Endothelial cell of umbilical vein (primary cell): ENCODE measurements around the gene NEURL1B. TPM values are rescaled to one million over a fixed set of nuclear protein-coding genes. Genes with fewer than 3 reads are reported as not detected.
A peak's percentile ranks its signal among the peaks of the same experiment; 100 is the strongest.

Experiments
- BruUV-seq: library from RNA; stranded (reverse); fragments of 400-500 nt; replicated peaks from 2 replicates; lab custom pipeline; 2021; lab: Mats Ljungman, UMichigan
- CTCF ChIA-PET: fragments of 300-600, 350-600 bp; sonication (Branson Sonifier 250); formaldehyde crosslinking; loops from one replicate; lab custom pipeline; 2021; ENCODE audit warnings: antibody characterized with exemption, inconsistent platforms; lab: Charles Lee
- POLR2A ChIA-PET: fragments of 300-600, 350-600 bp; sonication (Branson Sonifier 250); formaldehyde crosslinking; loops from one replicate; lab custom pipeline; 2021; ENCODE audit warnings: antibody characterized with exemption, inconsistent platforms; lab: Charles Lee
- DNase-seq: peaks from one replicate; pipeline ENCODE4 v3.0.0-alpha.2; 2011; ENCODE audit warnings: low read depth, low spot score
- FAIRE-seq: peaks from 2 replicates; lab custom pipeline; 2011; peaks lifted over from hg19 to GRCh38; lab: Jason Lieb, UNC
- H2AFZ ChIP-seq: 2 replicates; pipeline ENCODE4 v1.6.0; 2012; ENCODE audit warnings: low read depth, low read length, control low read depth, inconsistent platforms
- H3K27ac ChIP-seq: 2 replicates; pipeline ENCODE4 v1.5.1; 2011; ENCODE audit warnings: low read depth, mild to moderate bottlenecking, control low read depth, low read length, moderate library complexity; ENCODE audit not compliant: insufficient read depth
- H3K27me3 ChIP-seq, 2 experiments: 2 replicates each; pipeline versions ENCODE4 v1.6.0 to v1.6.1; 2011; ENCODE audit warnings: low read length in 2 of 2, mixed read lengths in 1 of 2; ENCODE audit not compliant: control insufficient read depth in 2 of 2, insufficient read depth in 2 of 2
- H3K36me3 ChIP-seq, 2 experiments: 2 replicates in 1 of 2; 3 replicates in 1 of 2; pipeline ENCODE4 v1.5.1; 2011; ENCODE audit warnings: low read length in 2 of 2, mild to moderate bottlenecking in 1 of 2, moderate library complexity in 1 of 2; ENCODE audit not compliant: control insufficient read depth in 2 of 2, insufficient read depth in 2 of 2; ENCODE audit errors: extremely low read depth in 1 of 2
- H3K4me1 ChIP-seq: 3 replicates; pipeline ENCODE4 v1.5.1; 2011; ENCODE audit warnings: mild to moderate bottlenecking, low read length; ENCODE audit not compliant: control insufficient read depth, insufficient read depth; ENCODE audit errors: extremely low read depth
- H3K4me2 ChIP-seq: 2 replicates; pipeline ENCODE4 v1.6.1; 2011; ENCODE audit warnings: low read length, control low read depth, mixed read lengths; ENCODE audit not compliant: insufficient read depth
- H3K4me3 ChIP-seq, 3 experiments: fragments of 200-600 bp in 1 of 3; sonication (generic), shearing (Covaris generic) in 1 of 3; replicated peaks in 1 of 3; 2 replicates each; pipeline ENCODE4 v1.5.1; 2011 to 2016; ENCODE audit warnings: control low read depth in 3 of 3, low read length in 3 of 3, mild to moderate bottlenecking in 2 of 3, inconsistent platforms in 1 of 3, low read depth in 1 of 3, moderate library complexity in 1 of 3; ENCODE audit not compliant: insufficient read depth in 1 of 3
- H3K79me2 ChIP-seq: 2 replicates; pipeline ENCODE4 v1.6.0; 2012; ENCODE audit warnings: low read length, inconsistent platforms; ENCODE audit not compliant: control insufficient read depth, insufficient read depth
- H3K9ac ChIP-seq: replicated peaks from 2 replicates; pipeline ENCODE3; 2011; ENCODE audit warnings: low read length, control low read depth; ENCODE audit not compliant: insufficient read depth; ENCODE audit errors: extremely low read depth
- H3K9me1 ChIP-seq: replicated peaks from 3 replicates; pipeline ENCODE4 v1.6.0; 2011; ENCODE audit warnings: mild to moderate bottlenecking, low read length; ENCODE audit not compliant: control insufficient read depth, insufficient read depth; ENCODE audit errors: extremely low read depth
- H3K9me3 ChIP-seq: replicated peaks from 2 replicates; pipeline ENCODE4 v1.5.1; 2012; ENCODE audit warnings: low read length, inconsistent platforms; ENCODE audit not compliant: control insufficient read depth, insufficient read depth
- H4K20me1 ChIP-seq: replicated peaks from 2 replicates; pipeline ENCODE3; 2011; ENCODE audit warnings: mild to moderate bottlenecking, low read length; ENCODE audit not compliant: control insufficient read depth, insufficient read depth; ENCODE audit errors: extremely low read depth
- EZH2 ChIP-seq: IDR thresholded peaks from 2 replicates; pipeline ENCODE4 v1.6.1; 2012; ENCODE audit warnings: borderline replicate concordance, low read depth, mild to moderate bottlenecking, moderate library complexity, low read length, inconsistent platforms; ENCODE audit not compliant: severe bottlenecking
- JUN ChIP-seq: IDR thresholded peaks from 2 replicates; pipeline ENCODE4 v1.6.1; 2011; ENCODE audit warnings: borderline replicate concordance, low read depth; ENCODE audit not compliant: insufficient read length, insufficient read depth
- MYC ChIP-seq: IDR thresholded peaks from one replicate; pipeline ENCODE4 v1.6.1; 2011; ENCODE audit warnings: mild to moderate bottlenecking, low read depth, low read length
- POLR2A ChIP-seq: IDR thresholded peaks from 2 replicates; pipeline ENCODE4 v1.6.1; 2012; ENCODE audit warnings: low read depth, mild to moderate bottlenecking, control low read depth, low read length
- POLR2AphosphoS5 ChIP-seq: IDR thresholded peaks from 2 replicates; pipeline ENCODE4 v1.6.1; 2012; ENCODE audit warnings: low read depth, mild to moderate bottlenecking, control low read depth, low read length, moderate library complexity; ENCODE audit not compliant: insufficient read depth
- dilution Hi-C: fragments of 300-500 bp; cut with MboI; formaldehyde crosslinking; loops from one replicate; pipeline ENCODE4 v1.15.0; 2019; ENCODE audit warnings: low sequenced_read_pairs; ENCODE audit not compliant: extremely low pct_ligation_motif_present
- intact Hi-C: fragments of 100-400 bp; cut with micrococcal nuclease; formaldehyde crosslinking; loops from one replicate; pipeline ENCODE4 v1.10.0; 2022
- polyA plus RNA-seq, 4 experiments: library from polyadenylated mRNA; depleted of rRNA in 3 of 4; stranded (reverse) in 3 of 4; unstranded in 1 of 4; fragments of >200 nt; gene quantifications; 2 replicates each; pipeline versions ENCODE4 v1.2.1 to v1.2.3, GENCODE V29; 2011 to 2012; ENCODE audit warnings: missing spikeins in 1 of 4
- total RNA-seq: library from RNA; stranded (reverse); gene quantifications from 2 replicates; pipeline ENCODE4 v1.2.3, GENCODE V29; 2021
- TF ChIP-seq, protein P1 (sequence below): IDR thresholded peaks from 2 replicates; pipeline ENCODE4 v1.6.1; 2011; ENCODE audit not compliant: insufficient read depth, insufficient read length
- TF ChIP-seq, protein P2 (sequence below), 2 donors: IDR thresholded peaks; 1 replicate in 1 of 2; 2 replicates in 1 of 2; pipeline ENCODE4 v1.5.1; 2011; ENCODE audit warnings: low read length in 2 of 2, mild to moderate bottlenecking in 2 of 2, moderate library complexity in 2 of 2, control low read depth in 1 of 2, inconsistent platforms in 1 of 2, low read depth in 1 of 2; ENCODE audit not compliant: insufficient read depth in 1 of 2; ENCODE audit errors: extremely low read depth in 1 of 2

NEURL1B gene
- total and polyA plus RNA-seq, 2 donors (not counting 3 experiments of a cell fraction or from before 2014, with no cell fraction given): 0.44 to 1.6 TPM

DNA sequence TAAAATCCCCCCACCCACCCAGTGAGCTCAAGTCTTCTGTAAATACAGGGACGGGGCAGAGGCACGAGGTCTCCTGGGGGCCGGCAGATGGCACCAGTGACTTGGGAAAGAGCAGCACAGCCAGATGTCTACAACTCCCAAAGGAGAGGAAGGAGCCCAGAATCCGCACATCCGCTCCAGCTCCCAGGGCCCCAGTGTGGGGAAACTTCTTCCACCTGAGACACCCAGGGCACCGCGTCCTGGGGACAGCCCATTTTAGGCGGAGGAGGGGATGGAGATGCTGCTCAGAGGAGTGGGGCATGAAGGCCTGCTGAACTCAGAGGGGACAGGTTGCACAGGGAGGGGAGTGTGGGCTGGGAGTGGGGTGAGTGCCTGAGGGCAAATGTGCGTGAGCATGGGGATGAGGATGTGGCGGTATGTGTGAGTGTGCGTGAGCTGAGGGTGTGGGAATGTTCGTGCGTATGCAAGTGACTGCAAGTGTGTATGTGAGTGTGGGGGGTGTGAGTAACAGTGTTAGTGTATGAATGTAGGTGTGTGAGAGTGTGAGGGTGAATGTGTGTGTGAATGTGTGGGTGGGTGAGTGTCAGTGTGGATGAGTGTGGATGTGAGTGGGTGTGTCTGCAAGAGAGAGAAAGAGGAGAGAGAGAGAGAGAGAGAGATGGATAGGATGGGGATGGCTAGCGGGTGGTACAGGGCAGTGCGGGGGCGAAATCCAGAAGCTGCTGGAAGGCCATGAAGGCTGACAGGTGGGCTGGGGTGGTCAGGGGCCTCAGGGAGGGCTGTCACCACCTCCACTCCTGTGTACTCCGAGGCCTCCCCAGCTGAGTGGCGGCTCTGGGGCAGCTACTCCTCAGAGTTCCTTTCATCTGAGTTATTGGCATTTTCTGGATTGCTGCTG lies 66.5 kb downstream of the NEURL1B start:
- peak overlapping the region; percentile 35 for H2AFZ ChIP-seq
- H3K4me3 ChIP-seq: no peak overlapping the region
- FAIRE-seq: peak; percentile 67
- H3K4me1 ChIP-seq: no peaks in the 10 kb centered on the region
- H3K36me3 ChIP-seq: no peaks in the 10 kb centered on the region
- ChIA-PET POLR2A (interaction anchor here (1.0 kb wide), 1 partner anchor 252 kb away, joined by 3 read pairs; the partner anchor contains the start of gene RPL26L1), CTCF (interaction anchor here (0.6 to 11.2 kb wide), 61 partner anchors 8 to 1604 kb away, joined by 3 to 413 read pairs (median 4); partner anchors contain the start of genes ATP6V0E1, BNIP1, BOD1 and STC2)
- no peaks in the 10 kb centered on the region for H3K9me1 ChIP-seq
- H3K9me3 ChIP-seq: no peaks in the 10 kb centered on the region
- TF ChIP-seq POLR2AphosphoS5: no peak
- no peak for TF ChIP-seq JUN
- TF ChIP-seq, protein P1, sequence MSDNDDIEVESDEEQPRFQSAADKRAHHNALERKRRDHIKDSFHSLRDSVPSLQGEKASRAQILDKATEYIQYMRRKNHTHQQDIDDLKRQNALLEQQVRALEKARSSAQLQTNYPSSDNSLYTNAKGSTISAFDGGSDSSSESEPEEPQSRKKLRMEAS: no peak
- TF ChIP-seq POLR2A: no peak
- TF ChIP-seq, protein P2, sequence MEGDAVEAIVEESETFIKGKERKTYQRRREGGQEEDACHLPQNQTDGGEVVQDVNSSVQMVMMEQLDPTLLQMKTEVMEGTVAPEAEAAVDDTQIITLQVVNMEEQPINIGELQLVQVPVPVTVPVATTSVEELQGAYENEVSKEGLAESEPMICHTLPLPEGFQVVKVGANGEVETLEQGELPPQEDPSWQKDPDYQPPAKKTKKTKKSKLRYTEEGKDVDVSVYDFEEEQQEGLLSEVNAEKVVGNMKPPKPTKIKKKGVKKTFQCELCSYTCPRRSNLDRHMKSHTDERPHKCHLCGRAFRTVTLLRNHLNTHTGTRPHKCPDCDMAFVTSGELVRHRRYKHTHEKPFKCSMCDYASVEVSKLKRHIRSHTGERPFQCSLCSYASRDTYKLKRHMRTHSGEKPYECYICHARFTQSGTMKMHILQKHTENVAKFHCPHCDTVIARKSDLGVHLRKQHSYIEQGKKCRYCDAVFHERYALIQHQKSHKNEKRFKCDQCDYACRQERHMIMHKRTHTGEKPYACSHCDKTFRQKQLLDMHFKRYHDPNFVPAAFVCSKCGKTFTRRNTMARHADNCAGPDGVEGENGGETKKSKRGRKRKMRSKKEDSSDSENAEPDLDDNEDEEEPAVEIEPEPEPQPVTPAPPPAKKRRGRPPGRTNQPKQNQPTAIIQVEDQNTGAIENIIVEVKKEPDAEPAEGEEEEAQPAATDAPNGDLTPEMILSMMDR (IDR thresholded peaks at IDR 0.05; ENCODE audit: extremely low read depth in 1 of 2, insufficient read depth in 1 of 2, low read depth in 1 of 2, low read length in 2 of 2): peak; percentile 61 to 64
- TF ChIP-seq MYC: no peak
- TF ChIP-seq EZH2: no peak
- H3K27ac ChIP-seq: no peak overlapping the region
- DNase-seq: peak; percentile 62
- no peaks in the 10 kb centered on the region for H3K79me2 ChIP-seq
- intact Hi-C loops: loop anchor here (1.0 to 2.0 kb wide), 7 partner anchors 275 to 874 kb away; partner anchors contain the start of genes ATP6V0E1, BNIP1 and CREBRF
- H3K27me3 ChIP-seq: no peaks in the 10 kb centered on the region
- no peaks in the 10 kb centered on the region for H4K20me1 ChIP-seq
- BruUV-seq: no TSS peak
- dilution Hi-C loops: no loop called here
- H3K9ac ChIP-seq: no peak overlapping the region
- H3K4me2 ChIP-seq: no peak overlapping the region
